ENCODE measurements around the gene CRB1. TPM values are rescaled to one million over a fixed set of nuclear protein-coding genes. Genes with fewer than 3 reads are reported as not detected.

The CRB1 gene
- total and polyA plus RNA-seq, 9 of the 15 experiments (the other 6 are each of a cell fraction or from before 2014, with no cell fraction given) = 0.04 to 0.10 TPM; not detected in 7

GRCh38 chr1:197393105-197393504 lies 125.1 kb downstream of the CRB1 start:
- in situ Hi-C loops (cut with MboI) = no loop called here
- no peak for TF ChIP-seq PTBP1 (IDR thresholded peaks at IDR 0.05; ENCODE audit: low read depth, low read length)
- no peak for TF ChIP-seq MTF1 (CRISPR knock-in tag; IDR thresholded peaks at IDR 0.05; ENCODE audit: borderline replicate concordance)
- TF ChIP-seq GTF2A2 (tag; IDR thresholded peaks at IDR 0.05) = no peak
- no peak for TF ChIP-seq ZNF436 (CRISPR knock-in tag; IDR thresholded peaks at IDR 0.05)
- TF ChIP-seq TGIF2 (CRISPR knock-in tag; IDR thresholded peaks at IDR 0.05) = no peak
- peak; percentile 99 for TF ChIP-seq FOXJ2 (tag; IDR thresholded peaks at IDR 0.05)
- TF ChIP-seq ZNF699 (CRISPR knock-in tag; IDR thresholded peaks at IDR 0.05; ENCODE audit: insufficient replicate concordance) = no peak
- no peak for TF ChIP-seq NFXL1 (CRISPR knock-in tag; IDR thresholded peaks at IDR 0.05)
- TF ChIP-seq ZBTB49 (CRISPR knock-in tag; IDR thresholded peaks at IDR 0.05; ENCODE audit: borderline replicate concordance) = no peak
- TF ChIP-seq HSF4 (CRISPR knock-in tag; IDR thresholded peaks at IDR 0.05; ENCODE audit: borderline replicate concordance) = no peak
- 0 out of 2 replicates have a peak, but pooled peaks have one; percentile 30 for TF ChIP-seq MAFG (tag; conservative IDR thresholded peaks at IDR 0.05)
- TF ChIP-seq SUPT5H (IDR thresholded peaks at IDR 0.05) = no peak
- TF ChIP-seq SMC3 (conservative IDR thresholded peaks at IDR 0.05; ENCODE audit: insufficient read depth, low read depth, low read length) = no peak
- TF ChIP-seq ZBED1 (IDR thresholded peaks at IDR 0.05) = no peak
- TF ChIP-seq TCF15 (CRISPR knock-in tag; IDR thresholded peaks at IDR 0.05) = no peak
- TF ChIP-seq ELF1 (tag; IDR thresholded peaks at IDR 0.05) = no peak
- TF ChIP-seq ZNF3 (CRISPR knock-in tag; IDR thresholded peaks at IDR 0.05) = no peak
- no peak for TF ChIP-seq HDAC6 (IDR thresholded peaks at IDR 0.05; ENCODE audit: low read depth, low read length)
- TF ChIP-seq NCOR1 (IDR thresholded peaks at IDR 0.05) = no peak
- TF ChIP-seq NCOA2 (IDR thresholded peaks at IDR 0.05; ENCODE audit: partially characterized antibody in 2 of 2) = no peak
- TF ChIP-seq MCM5 (IDR thresholded peaks at IDR 0.05; ENCODE audit: low read depth) = no peak
- TF ChIP-seq MIER1 (IDR thresholded peaks at IDR 0.05; ENCODE audit: low read depth) = no peak
- TF ChIP-seq NFE2 (IDR thresholded peaks at IDR 0.05; ENCODE audit: low read depth) = peak; percentile 10; the same call in 1 of the 2 replicates
- no peak for TF ChIP-seq KLF1 (tag; IDR thresholded peaks at IDR 0.05)

More at GRCh38 chr1:197393105-197393504, 125.1 kb downstream of the CRB1 start:
- peaks cover 0 to 14% of the 10 kb centered on the region in 2 experiments; a peak in 1 of 5 replicates for H3K4me1 ChIP-seq (replicated peaks in 1 of 2; ENCODE audit: control insufficient read depth in 2 of 2, insufficient read depth in 2 of 2, low read length in 2 of 2)
- H3K9ac ChIP-seq (ENCODE audit: insufficient read depth in 1 of 2, low read depth in 2 of 2, low read length in 2 of 2) = no peak overlapping the region
- H4K20me1 ChIP-seq (replicated peaks; ENCODE audit: control insufficient read depth, insufficient read depth, low read length) = no peaks in the 10 kb centered on the region
- ChIA-PET CTCF (ENCODE audit: low intra/inter-chr PET ratio) (no interaction called here), POLR2A (interaction anchor here (1.9 kb wide), 1 partner anchor 10 kb away, joined by 10 read pairs; no protein-coding TSS in a partner anchor)
- WGBS (ENCODE audit: insufficient coverage, low coverage, missing lambda C conversion rate) = 0% methylated on average over 1 of the region's 1 CpG
- H2AFZ ChIP-seq (ENCODE audit: low read depth, low read length) = no peak overlapping the region
- no peak overlapping the region for H3K4me2 ChIP-seq (ENCODE audit: insufficient read depth, low read length)
- H3K79me2 ChIP-seq (ENCODE audit: control insufficient read depth, insufficient read depth, low read length) = no peaks in the 10 kb centered on the region
- DNase-seq (ENCODE audit: extremely low read depth in 1 of 4, low spot score in 3 of 4) = no peak
- H3K4me3 ChIP-seq = no peak overlapping the region
- H3K9me3 ChIP-seq (replicated peaks; ENCODE audit: control insufficient read depth, insufficient read depth, low read depth, low read length) = no peaks in the 10 kb centered on the region
- no TSS peak for BruUV-seq (replicated peaks)
- no peaks in the 10 kb centered on the region for H3K9me1 ChIP-seq (ENCODE audit: control insufficient read depth, insufficient read depth, low read length)
- FAIRE-seq = no peak
- peak; percentile 49; the same call in 2 of the 3 replicates for ATAC-seq
- no peaks in the 10 kb centered on the region for H3K27me3 ChIP-seq (ENCODE audit: control insufficient read depth in 2 of 2, insufficient read depth in 2 of 2, low read length in 2 of 2)
- no peak overlapping the region for H3K27ac ChIP-seq (ENCODE audit: extremely low read depth, low read depth, low read length)
- intact Hi-C loops (cut with micrococcal nuclease) = no loop called here
- H3K36me3 ChIP-seq (ENCODE audit: control insufficient read depth, insufficient read depth, low read length) = no peaks in the 10 kb centered on the region
